GM21737 (cell line): ENCODE results near the gene ADAMTS17.

Experiments
- ATAC-seq: cut with Tn5 transposase; IDR thresholded peaks from one replicate; pipeline ENCODE4 v1.9.1; 2021; ENCODE audit warnings: mild to moderate bottlenecking, moderate library complexity; ENCODE audit not compliant: unreplicated experiment

The ADAMTS17 gene

DNA sequence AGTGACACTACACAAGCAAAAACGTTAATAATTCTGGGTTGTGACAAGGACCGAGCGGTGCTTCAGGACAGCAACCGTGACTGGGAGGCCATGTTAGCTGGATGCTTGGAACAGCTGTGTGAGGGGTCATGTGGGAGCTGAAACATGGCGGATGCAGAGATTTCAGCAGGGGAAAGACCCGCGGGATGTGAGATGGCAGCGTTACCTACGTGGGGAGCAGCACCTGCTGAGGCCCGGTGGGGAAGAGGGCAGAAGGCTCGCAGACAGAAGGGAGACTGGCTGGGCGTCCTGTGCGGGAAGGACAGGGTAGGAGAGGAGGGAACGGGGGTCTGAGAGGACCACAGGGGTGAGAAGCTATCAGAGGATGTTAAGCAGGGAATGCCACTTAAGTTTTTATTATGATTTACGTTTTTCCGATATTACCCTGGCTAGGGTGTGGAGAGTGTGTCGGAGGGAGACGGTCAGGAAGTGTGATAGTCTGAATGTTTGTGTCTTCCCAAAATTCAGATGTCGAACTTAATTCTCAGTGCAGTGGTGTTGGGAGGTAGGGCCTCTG is 379.7 kb downstream of the ADAMTS17 start:
- no peak for ATAC-seq

- no peak for ATAC-seq
Observed at GRCh38 chr15:99961011-99961441, 380.7 kb downstream of the ADAMTS17 start.

- no peak for ATAC-seq
Observed at GRCh38 chr15:99959326-99959725, 382.4 kb downstream of the ADAMTS17 start.

- ATAC-seq, result no peak
Observed at GRCh38 chr15:99958426-99959097, 383.2 kb downstream of the ADAMTS17 start.

- no peak for ATAC-seq
Observed at GRCh38 chr15:99957642-99958013, 384.1 kb downstream of the ADAMTS17 start.

GRCh38 chr15:99956820-99957641 is 384.7 kb downstream of the ADAMTS17 start:
- no peak for ATAC-seq

DNA sequence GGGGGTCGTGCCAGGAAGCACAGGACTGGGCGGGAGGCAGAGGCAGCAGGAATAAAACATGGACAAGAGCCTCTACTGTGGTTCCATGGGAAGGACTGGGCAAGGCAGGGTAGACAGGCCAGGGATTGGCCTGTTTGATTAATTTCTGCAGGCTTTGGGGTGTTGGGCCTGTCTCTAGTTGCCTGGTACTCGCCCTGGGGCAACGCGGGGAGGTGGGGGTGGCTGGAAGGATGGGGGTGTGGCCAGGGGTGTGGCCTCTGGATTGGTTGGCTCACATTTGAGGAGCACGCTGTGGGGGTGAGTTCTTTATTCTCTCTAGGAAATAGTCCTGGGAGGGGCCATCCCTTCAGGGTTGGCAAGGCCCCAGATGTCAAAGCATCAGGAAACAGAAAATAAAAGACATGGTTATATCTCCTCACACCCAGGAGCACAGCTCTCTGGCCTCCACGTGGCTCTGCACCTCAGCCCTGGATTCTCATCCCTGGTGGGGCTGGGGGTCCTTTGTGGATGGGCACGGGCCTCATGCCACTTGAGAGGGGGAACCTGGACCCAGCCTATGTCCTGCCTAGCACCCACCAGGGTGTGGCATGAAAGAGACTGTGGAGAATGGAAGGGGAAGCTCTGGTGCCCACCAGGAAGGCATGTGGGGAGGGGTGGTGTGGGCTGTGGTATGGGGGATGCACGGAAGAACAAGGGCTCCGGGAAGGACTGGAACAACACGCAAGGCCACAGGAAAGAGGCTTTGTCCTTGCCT is 385.6 kb downstream of the ADAMTS17 start:
- no peak for ATAC-seq

- ATAC-seq, result no peak
Observed at GRCh38 chr15:99955532-99955931, 386.2 kb downstream of the ADAMTS17 start.

DNA sequence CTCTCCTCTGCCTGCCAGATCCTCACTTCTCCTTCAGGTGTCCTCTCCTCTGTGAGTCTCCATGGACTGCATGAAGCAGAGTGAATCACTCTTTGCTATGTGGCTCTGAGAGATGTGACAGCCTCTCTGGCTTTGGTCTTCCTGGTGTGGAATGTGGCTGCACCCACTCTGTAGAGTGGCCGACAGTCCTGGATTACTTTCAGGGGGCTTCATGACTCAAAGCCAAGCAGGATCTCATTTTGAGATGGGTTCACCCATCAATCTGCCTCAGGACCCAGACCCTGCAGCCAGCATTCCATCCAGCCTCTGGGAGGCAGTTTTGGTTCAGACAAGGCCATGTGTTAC is 386.6 kb downstream of the ADAMTS17 start:
- no peak for ATAC-seq

- no peak for ATAC-seq
Observed at GRCh38 chr15:99954361-99955180, 387.2 kb downstream of the ADAMTS17 start.

GRCh38 chr15:99953886-99954285 is 387.9 kb downstream of the ADAMTS17 start:
- ATAC-seq, result no peak

GRCh38 chr15:99951511-99951910 is 390.3 kb downstream of the ADAMTS17 start:
- no peak for ATAC-seq

- ATAC-seq, result no peak
Observed at GRCh38 chr15:99944131-99944530, 397.6 kb downstream of the ADAMTS17 start.

GRCh38 chr15:99943466-99943865 is 398.3 kb downstream of the ADAMTS17 start:
- no peak for ATAC-seq

DNA sequence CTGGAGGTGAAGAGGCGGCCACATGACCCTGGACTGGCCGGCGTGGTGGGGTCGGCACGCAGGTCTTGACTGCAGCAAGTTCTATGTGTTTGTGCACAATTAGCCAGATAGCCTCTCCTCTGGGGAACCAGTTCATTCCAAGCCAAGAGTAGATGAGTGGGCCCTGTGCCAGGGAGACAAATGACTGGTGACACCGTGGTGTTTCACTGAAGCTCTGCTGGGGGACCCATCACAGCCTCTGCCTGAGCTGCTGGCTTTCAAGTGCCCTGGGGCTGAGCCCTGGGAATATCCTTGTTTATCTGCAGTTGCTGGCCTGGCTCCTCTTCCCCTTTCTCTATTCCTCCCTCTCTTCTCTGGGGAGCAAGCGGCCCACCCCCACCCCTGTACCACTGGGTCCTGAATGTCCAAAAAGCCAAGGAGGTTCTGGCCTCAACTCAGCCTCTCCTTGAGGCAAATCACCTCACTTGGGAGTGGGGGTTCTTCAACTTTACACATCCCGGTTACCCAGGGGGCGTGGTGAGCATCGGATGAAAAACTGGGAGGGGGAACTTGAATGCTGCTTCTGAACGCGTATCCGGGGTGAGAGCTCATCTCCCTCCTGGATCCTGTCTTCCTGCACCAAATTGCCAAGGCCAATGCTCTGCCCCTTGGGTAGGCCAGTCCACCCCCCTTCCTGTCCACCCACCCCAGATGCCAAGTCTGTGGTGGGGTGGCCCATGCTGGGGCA is 408.9 kb downstream of the ADAMTS17 start:
- no peak for ATAC-seq

DNA sequence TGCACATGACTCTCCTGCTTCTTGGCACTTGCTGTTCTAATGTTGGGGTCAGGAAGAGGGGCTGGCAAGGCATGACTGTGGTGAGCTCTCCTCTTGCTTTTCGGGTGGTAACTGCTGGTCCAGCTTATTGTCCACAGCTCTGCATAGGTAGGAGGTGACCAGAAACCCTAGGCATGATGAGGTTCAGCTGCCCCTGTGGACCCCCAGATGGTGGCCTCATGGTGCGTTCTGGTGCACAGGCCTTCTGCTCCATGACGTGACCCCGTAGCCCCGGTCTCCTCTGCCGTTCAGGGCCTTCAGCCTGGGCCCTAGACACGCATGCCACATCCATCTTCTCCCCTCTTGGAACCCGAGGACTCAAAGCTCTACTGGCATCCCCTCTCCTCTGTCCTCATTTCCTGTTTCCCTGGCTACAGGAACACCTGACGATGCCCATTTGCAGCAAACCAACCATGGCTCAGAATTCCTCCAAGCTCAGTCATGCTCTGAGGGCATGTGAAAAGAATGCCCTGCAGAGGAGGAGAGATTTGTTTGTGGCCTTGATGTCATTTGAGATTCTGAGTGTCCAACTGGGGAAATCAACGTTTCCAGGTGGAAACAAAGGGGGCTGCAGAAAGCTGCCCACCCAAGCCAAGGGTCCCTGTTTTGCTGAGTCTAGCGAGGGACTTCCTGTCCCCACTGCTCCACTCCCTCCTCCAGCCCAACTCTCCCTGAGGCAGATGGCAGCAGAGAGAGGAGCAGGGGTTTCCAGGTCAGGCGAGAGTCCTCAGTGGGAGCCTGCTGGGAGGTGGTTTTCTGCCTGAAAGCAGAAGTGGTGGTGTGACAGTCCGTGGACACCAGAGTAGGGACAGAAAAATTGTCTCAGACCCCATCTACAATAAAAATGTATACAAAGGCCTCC is 409.8 kb downstream of the ADAMTS17 start:
- ATAC-seq, result no peak

GRCh38 chr15:99930696-99931095 is 411.1 kb downstream of the ADAMTS17 start:
- no peak for ATAC-seq

DNA sequence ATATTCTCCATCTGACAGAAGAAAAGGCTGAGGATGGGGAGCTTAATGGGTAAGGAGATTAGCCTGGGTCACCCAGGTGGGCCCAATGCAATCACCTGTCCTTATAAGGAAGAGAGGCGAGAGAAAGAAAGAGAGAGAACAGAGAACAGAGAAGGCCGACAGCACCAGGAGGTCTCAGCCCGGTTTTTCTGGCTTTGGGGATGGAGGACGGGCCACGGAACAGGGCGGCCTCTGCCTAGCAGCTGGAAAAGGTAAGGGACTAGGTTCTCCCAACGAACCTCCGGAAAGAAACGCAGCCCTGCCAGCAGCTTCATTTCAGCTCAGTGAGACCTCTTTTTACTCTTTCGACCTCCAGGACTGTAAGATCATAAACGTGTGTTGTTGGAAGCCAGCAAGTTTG is 412.5 kb downstream of the ADAMTS17 start:
- ATAC-seq, result no peak

DNA sequence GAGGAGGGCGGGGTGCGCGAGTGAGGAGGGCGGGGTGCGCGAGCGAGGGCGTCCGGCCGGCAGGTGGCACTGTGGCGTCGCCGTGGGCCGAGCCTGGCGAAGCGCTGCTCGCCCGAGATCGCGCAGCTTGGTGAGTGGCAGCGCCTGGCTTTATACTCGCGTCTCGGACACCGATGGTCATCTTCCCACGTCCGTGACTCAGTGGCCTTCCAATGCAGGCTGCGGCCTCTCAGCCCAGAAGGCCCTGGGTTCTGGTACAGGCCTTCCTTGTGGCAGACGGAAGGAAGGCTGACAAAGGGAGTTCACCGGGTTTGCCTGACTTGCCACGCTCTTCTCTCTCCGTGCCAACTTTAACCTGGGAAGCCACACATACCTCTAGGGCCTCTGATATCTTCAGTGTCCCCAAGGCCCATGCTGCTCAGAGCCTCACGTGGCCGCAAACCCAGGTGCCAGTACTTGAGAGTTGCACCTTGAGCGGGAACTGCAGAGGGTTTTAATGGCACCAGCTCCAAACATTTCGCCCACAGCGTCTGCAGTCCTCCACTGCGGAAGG is 413.3 kb downstream of the ADAMTS17 start:
- ATAC-seq, result peak; percentile 65
